Lower lobe of right lung (tissue), 2 donors: Measurements from ENCODE around the gene HS6ST1. TPM values are rescaled to one million over a fixed set of nuclear protein-coding genes. Genes with fewer than 3 reads are reported as not detected.
A peak's percentile ranks its signal among the peaks of the same experiment; 100 is the strongest.

Experiments
- ATAC-seq, 2 donors: fragments of 200-7000 bp; cut with Tn5 transposase; one replicate each; pipeline ENCODE4 v1.9.1; 2020 to 2022; ENCODE audit warnings: mild to moderate bottlenecking in 2 of 2, moderate library complexity in 2 of 2
- DNase-seq: peaks from one replicate; pipeline ENCODE4 v3.0.0-alpha.2; 2020
- H3K27ac ChIP-seq: fragments of 200-600 bp; one replicate; pipeline ENCODE4 v1.8.0; 2022
- H3K27me3 ChIP-seq: fragments of 200-600 bp; one replicate; pipeline ENCODE4 v1.8.0; 2022; ENCODE audit warnings: low read depth
- H3K36me3 ChIP-seq: fragments of 200-600 bp; one replicate; pipeline ENCODE4 v1.8.0; 2022; ENCODE audit warnings: mild to moderate bottlenecking
- H3K4me1 ChIP-seq: fragments of 200-600 bp; one replicate; pipeline ENCODE4 v1.8.0; 2022
- H3K4me3 ChIP-seq: fragments of 200-600 bp; one replicate; pipeline ENCODE4 v1.8.0; 2022; ENCODE audit warnings: mild to moderate bottlenecking
- H3K9me3 ChIP-seq: fragments of 200-600 bp; one replicate; pipeline ENCODE4 v1.8.0; 2022
- CTCF ChIP-seq: fragments of 200-600 bp; IDR thresholded peaks from one replicate; pipeline ENCODE4 v1.8.0; 2022; ENCODE audit warnings: antibody characterized with exemption, mild to moderate bottlenecking
- intact Hi-C: fragments of 100-400 bp; cut with DNase I; formaldehyde crosslinking; loops from one replicate; pipeline ENCODE4 v1.11.0; 2022
- total RNA-seq: library from RNA; stranded (reverse); fragmentation: NEBNext Ultra II Directional; extraction: Animal tissue kit (Norgen Biotek cat#: 25700); gene quantifications from one replicate; pipeline ENCODE4 v1.2.1, GENCODE V29; 2021
- donor health status: DM: no; HTN: yes; CAD: no; lungs with severe emphysema.

Gene HS6ST1
- total RNA-seq, 1 donor from 2014 or later: 26.3 TPM

DNA sequence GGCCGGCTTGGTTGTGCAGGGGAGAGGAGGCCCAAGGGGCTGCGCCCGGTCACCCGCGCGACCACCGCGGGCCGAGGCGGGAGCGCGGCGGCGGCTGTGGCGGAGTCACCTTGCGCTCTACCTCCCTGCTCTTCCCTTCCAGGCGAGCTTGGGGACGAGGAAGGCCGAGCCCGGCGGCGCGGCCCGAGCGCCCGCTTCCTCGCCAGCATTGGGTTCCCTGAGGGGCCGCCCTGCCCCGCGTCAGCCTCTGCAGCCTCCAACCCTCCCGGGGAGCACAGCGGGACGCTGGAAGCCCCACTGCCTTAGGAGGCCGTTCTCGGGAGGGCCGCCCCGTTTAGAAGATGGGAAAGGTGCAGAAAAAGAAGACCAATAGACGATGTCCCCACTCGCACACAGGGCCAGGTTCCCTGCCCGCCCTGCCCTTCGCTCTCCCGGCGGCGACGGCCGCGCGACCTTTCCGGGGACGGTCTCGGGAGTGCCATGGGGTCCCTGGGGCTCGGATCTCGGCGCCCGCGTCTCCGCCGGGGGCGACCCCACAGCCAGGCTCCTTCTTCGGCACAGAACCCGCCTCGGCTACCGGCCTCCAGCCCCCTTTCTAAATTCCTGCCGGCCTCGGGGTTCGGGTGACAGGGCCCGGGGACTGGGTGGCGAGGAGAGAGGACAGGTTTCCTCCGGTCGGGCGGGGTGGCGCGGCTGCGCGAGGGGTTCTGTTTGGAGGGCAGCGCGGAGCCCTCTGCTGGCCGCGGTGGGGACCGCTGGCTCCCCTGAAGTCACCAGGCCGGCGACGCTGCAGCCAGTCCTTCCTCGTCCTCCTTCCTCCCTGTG, 85.5 kb downstream of the HS6ST1 start:
- Histone ChIP-seq H3K9me3 (no peaks in the 10 kb centered on the region), H3K4me3 (peak overlapping the region; percentile 81), H3K27me3 (peaks cover 3% of the 10 kb centered on the region), H3K27ac (peak overlapping the region; percentile 62), H3K4me1 (peaks cover 9% of the 10 kb centered on the region), H3K36me3 (no peaks in the 10 kb centered on the region)
- peak; percentile 94 for TF ChIP-seq CTCF
- peak; percentile 98 to 99 for ATAC-seq
- intact Hi-C loops: no loop called here
- peak; percentile 94 for DNase-seq

- TF ChIP-seq CTCF: no peak
- no peak for ATAC-seq
- DNase-seq: no peak
- no peak overlapping the region for H3K27ac ChIP-seq
- H3K9me3 ChIP-seq: no peaks in the 10 kb centered on the region
- peaks cover 3% of the 10 kb centered on the region for H3K27me3 ChIP-seq
- H3K4me3 ChIP-seq: no peak overlapping the region
- H3K4me1 ChIP-seq: peaks cover 8% of the 10 kb centered on the region
- no peaks in the 10 kb centered on the region for H3K36me3 ChIP-seq
- intact Hi-C loops: no loop called here
Measured at GRCh38 chr2:128228894-128229293, 89.8 kb downstream of the HS6ST1 start.

DNA sequence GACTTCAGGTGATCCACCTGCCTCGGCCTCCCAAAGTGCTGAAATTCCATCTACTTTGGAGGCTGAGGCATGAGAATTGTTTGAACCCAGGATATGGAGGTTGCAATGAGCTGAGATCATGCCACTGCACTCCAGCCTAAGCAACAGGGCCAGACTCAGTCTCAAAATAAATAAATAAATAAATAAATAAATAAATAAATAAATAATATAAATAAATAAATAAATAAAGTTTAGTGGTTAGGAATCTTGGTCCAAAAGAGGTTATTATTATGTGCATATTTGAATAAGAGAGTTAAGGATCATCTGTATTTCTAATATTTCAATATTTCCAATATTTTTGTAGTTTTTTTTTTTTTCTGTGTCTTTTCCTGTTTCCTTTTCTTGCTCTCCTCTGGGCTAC, 90.8 kb downstream of the HS6ST1 start:
- TF ChIP-seq CTCF: no peak
- H3K4me3 ChIP-seq: no peak overlapping the region
- DNase-seq: no peak
- intact Hi-C loops: no loop called here
- no peak for ATAC-seq
- peaks cover 3% of the 10 kb centered on the region for H3K27me3 ChIP-seq
- no peak overlapping the region for H3K27ac ChIP-seq
- no peaks in the 10 kb centered on the region for H3K36me3 ChIP-seq
- peaks cover 4% of the 10 kb centered on the region for H3K4me1 ChIP-seq
- H3K9me3 ChIP-seq: no peaks in the 10 kb centered on the region

DNA sequence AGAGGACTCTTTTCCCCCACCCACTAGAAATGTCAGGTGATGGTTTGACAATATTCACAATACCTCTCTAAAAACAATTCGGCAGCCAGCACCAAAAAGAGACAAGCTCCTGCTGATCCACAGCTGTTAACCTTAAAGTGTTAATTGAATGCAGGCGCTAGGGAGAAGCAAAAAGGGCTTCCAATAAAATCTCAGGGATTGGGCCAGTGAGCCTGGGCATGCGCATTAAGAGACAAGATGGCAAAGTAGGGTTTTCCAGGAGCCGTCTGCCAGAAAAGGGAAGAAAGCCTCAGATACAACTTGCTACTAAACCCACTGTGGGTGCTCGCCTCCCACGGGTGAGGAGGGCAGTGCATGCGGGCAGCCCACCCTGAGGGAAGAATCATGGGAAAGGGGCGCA, 98.8 kb downstream of the HS6ST1 start:
- Histone ChIP-seq H3K4me1 (no peaks in the 10 kb centered on the region), H3K36me3 (no peaks in the 10 kb centered on the region), H3K9me3 (no peaks in the 10 kb centered on the region), H3K4me3 (no peak overlapping the region), H3K27ac (no peak overlapping the region), H3K27me3 (no peaks in the 10 kb centered on the region)
- no peak for DNase-seq
- no peak for TF ChIP-seq CTCF
- intact Hi-C loops: no loop called here
- ATAC-seq: no peak

DNA sequence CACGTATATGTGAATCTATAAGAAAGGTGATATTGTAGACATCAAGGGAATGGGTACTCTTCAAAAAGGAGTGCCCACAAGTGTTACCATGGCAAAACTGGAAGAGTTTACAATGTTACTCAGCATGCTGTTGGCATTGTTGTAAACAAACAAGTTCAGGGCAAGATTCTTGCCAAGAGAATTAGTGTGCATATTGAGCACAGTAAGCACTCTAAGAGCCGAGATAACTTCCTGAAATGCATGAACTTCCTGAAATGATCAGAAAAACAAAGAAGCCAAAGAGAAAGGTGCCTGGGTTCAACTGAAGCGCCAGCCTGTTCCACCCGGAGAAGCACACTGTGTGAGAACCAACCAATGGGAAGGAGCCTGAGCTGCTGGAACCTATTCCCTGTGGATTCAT, 101.0 kb downstream of the HS6ST1 start:
- Histone ChIP-seq H3K36me3 (no peaks in the 10 kb centered on the region), H3K4me1 (no peaks in the 10 kb centered on the region), H3K27me3 (no peaks in the 10 kb centered on the region), H3K27ac (no peak overlapping the region), H3K4me3 (no peak overlapping the region), H3K9me3 (no peaks in the 10 kb centered on the region)
- DNase-seq (no peak), ATAC-seq (no peak)
- TF ChIP-seq CTCF: no peak
- intact Hi-C loops: no loop called here
